ENCODE results near the gene NDUFV1.

The NDUFV1 gene

DNA sequence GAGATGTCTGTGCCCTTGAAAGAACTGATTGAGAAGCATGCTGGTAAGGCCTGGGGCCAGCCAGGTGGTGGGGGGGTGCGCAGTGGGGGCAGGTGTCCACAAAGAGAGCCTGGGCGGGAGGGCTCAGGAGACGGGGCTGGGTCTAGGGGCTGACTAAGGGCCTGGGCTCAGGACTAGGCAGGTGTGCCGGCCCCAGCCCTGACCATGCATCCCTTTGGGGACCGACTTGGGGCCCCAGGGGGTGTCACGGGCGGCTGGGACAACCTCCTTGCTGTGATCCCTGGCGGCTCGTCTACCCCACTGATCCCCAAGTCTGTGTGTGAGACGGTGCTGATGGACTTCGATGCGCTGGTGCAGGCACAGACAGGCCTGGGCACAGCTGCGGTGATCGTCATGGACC lies 4.4 kb downstream of the NDUFV1 start:
- TF ChIP-seq, protein P1, sequence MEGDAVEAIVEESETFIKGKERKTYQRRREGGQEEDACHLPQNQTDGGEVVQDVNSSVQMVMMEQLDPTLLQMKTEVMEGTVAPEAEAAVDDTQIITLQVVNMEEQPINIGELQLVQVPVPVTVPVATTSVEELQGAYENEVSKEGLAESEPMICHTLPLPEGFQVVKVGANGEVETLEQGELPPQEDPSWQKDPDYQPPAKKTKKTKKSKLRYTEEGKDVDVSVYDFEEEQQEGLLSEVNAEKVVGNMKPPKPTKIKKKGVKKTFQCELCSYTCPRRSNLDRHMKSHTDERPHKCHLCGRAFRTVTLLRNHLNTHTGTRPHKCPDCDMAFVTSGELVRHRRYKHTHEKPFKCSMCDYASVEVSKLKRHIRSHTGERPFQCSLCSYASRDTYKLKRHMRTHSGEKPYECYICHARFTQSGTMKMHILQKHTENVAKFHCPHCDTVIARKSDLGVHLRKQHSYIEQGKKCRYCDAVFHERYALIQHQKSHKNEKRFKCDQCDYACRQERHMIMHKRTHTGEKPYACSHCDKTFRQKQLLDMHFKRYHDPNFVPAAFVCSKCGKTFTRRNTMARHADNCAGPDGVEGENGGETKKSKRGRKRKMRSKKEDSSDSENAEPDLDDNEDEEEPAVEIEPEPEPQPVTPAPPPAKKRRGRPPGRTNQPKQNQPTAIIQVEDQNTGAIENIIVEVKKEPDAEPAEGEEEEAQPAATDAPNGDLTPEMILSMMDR (conservative IDR thresholded peaks at IDR 0.05) = no peak
- no peak for TF ChIP-seq ZFX (IDR thresholded peaks at IDR 0.05)

DNA sequence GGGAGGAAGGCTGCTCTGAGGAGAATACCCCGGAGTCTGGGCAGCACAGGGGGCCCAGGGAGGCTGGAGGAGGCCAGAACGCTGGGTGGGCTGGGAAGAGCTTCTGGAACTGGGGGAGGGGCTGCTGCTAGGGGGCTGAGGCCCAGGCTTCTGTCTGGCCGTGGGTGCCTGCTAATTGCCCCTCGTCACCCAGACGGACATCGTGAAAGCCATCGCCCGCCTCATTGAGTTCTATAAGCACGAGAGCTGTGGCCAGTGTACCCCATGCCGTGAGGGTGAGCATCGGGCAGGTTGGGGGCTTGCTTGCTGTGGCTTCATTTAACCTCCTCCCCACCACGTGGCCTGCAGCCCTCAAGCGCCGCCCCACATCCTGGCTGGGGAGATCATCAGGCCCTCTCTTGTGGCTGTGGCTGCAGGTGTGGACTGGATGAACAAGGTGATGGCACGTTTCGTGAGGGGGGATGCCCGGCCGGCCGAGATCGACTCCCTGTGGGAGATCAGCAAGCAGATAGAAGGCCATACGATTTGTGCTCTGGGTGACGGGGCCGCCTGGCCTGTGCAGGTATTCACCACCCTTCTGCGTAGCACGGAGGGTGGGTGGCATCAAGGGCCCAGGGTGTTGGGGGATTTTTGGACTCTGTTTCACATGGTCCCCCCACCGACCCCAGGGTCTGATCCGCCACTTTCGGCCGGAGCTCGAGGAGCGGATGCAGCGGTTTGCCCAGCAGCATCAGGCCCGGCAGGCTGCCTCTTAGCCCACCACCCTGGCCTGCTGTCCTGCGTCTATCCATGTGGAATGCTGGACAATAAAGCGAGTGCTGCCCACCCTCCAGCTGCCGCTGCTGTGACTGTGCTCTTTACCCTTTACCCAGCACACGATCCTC lies 5.2 kb downstream of the NDUFV1 start:
- no peak overlapping the region for H3K27ac ChIP-seq
- TF ChIP-seq, protein P1 (conservative IDR thresholded peaks at IDR 0.05) = no peak
- TF ChIP-seq ZFX (IDR thresholded peaks at IDR 0.05) = no peak

More for the DNA sequence above, 4.4 kb downstream of the NDUFV1 start:
- no peak overlapping the region for H3K27ac ChIP-seq

DNA sequence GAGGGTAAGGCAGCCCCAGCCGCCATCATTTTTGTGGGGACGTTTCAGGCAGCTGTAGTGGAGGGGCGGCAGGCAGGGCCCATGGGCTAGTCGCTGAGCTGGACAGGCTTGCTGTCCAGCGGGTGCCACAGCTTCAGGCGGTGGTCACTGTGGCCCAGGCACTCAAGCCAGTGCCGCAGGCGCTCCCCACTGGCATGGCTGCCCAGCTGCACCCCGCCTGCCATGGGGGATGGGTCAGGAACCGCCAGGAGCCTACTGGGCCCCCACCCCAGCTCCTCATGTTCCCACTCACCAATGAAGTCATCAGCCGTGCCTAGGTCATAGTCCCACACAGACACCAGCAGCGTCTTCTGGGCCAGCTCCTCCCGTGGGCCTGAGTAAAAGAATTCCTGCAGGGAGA lies 6.0 kb downstream of the NDUFV1 start:
- no peak overlapping the region for H3K27ac ChIP-seq
- TF ChIP-seq, protein P1 (conservative IDR thresholded peaks at IDR 0.05) = no peak

DNA sequence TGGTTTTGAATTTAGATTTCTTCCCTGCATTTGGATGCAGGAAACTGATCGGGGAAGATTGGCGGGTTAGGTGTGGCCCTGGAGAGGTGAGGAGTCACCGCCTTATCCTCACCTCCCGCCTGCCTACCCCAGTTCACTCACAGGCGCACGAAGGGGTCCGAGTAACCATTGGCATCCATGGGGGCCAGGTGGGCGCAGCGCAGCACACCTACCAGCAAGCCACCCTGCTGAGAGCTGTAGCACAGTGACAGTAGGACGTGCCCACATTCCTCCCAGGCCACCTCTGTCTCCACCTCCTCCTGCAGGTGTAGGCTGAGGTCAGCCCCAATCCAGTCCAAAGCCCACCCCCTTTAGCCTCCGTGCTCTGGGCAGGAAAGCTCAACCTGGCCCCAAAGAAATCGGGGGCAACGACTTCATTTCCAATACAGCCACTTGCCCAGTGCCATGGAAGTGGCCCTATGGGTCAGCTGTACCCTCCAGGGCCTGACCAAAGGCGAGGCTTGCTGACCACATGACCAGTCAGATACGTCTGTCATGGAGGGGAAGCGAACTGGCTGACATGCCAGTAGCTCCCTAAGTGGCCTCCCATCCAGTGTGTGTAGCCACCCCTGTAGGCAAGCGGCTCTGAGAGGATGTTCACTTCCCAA lies 6.7 kb downstream of the NDUFV1 start:
- H3K27ac ChIP-seq = no peak overlapping the region
- TF ChIP-seq, protein P1 (conservative IDR thresholded peaks at IDR 0.05) = no peak
- no peak for TF ChIP-seq ZFX (IDR thresholded peaks at IDR 0.05)

DNA sequence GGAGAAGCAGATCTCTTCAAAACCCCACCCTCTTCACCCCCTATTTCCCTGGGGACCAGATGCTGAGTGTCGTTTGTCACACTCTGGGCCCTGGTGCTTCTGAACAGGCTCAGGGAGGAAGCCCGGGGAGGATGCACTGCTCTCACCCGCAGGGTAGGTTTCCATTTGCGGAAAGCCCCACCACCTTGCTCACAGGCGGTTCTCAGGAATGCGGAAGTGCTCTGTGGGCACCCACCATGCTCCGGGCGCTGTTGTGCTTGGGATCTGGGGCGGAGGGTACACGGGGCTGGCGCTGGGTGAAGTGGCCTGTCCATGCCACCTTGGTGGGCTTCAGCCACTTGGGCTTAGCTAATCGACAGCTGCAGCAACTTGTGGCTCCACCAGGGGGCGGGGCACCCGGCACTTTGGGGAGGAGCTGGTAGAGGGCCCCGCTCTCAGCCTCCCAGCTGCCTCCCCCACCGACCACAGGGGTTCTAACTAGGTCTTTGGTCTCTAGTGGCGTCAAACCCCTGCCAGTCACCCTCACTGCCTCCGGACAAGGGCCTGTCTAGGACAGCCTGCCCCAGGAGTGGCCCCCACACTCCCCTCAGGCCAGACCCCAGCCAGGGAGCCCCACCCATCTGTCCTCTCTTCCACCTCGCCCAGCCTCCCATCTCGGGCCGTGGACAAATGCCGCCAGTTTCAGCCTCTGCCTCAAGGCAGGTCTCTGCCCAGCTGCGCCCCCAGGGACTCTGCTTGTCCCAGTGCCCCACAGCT lies 7.4 kb downstream of the NDUFV1 start:
- H3K27ac ChIP-seq = no peak overlapping the region
- TF ChIP-seq, protein P1 (conservative IDR thresholded peaks at IDR 0.05) = peak; percentile 85
- no peak for TF ChIP-seq ZFX (IDR thresholded peaks at IDR 0.05)

DNA sequence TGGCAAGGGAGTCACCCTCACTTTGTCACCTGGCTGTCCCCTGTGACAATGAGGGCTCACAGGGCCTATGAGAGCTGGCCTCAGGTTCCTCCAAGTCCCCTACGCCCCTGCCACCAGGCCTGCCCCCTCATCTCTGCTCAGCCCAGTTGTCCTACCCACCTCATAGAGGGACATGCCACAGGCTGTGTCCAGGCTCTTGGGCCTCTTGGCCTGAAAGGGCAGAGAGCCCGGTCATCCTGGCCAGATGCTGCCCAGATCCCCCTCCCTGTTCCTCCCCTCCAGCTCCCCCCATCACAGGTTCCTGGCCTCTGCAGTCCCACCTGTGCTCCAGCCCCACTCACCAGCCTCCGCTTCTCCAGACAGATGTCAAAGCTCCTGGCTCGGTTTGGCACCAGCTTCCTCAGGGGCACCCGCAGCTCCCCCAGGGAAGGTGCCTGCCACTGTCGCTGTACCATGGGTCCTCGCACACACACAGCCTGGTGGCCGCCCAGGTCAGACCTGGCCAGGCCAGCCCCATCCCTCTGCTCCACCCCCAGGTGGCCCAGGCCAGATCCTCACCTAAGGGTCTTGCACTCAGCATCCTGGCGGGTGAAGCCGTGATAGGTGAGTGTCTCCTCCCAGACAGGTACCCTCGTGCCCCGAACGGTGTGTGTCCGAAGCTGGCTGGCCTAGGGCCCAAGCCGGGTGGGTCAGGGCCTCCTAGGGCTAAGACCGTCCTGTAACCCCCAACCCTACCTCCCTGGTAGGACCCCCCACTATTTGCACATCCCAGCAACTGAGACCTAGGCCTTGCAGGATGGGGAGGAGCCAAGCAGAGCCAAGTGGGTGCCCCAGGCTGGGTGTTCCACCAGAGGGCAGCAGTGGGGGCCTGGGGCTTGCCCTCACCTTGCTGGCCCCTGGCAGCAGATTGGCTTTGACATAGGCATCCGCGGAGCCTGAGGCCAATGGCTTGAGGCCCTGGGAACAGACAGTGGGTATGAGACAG lies 8.3 kb downstream of the NDUFV1 start:
- TF ChIP-seq ZFX (IDR thresholded peaks at IDR 0.05) = no peak
- TF ChIP-seq, protein P1 (conservative IDR thresholded peaks at IDR 0.05) = peak; percentile 92
- no peak overlapping the region for H3K27ac ChIP-seq
